Activated naive CD8-positive, alpha-beta T cell (primary cell): ENCODE measurements around the gene RAB3IP.
"Not testable (repeated sequence)": the region's sequence is repeated elsewhere in the genome, so short reads cannot be mapped to it uniquely, and the experiment has no call there.

Experiments
- H3K27ac Mint-ChIP-seq: one replicate; pipeline ENCODE4 v1.8.0; 2021; ENCODE audit warnings: mixed read lengths
- H3K27me3 Mint-ChIP-seq: one replicate; pipeline ENCODE4 v1.8.0; 2021; ENCODE audit warnings: mixed read lengths
- H3K36me3 Mint-ChIP-seq: one replicate; pipeline ENCODE4 v1.8.0; 2021; ENCODE audit warnings: mixed read lengths
- H3K4me1 Mint-ChIP-seq: one replicate; pipeline ENCODE4 v1.8.0; 2021; ENCODE audit warnings: low read depth, mixed read lengths
- H3K4me3 Mint-ChIP-seq: one replicate; pipeline ENCODE4 v1.8.0; 2021; ENCODE audit warnings: mild to moderate bottlenecking, mixed read lengths
- H3K9me3 Mint-ChIP-seq: one replicate; pipeline ENCODE4 v1.8.0; 2021; ENCODE audit warnings: low read depth, mixed read lengths

The RAB3IP gene

DNA sequence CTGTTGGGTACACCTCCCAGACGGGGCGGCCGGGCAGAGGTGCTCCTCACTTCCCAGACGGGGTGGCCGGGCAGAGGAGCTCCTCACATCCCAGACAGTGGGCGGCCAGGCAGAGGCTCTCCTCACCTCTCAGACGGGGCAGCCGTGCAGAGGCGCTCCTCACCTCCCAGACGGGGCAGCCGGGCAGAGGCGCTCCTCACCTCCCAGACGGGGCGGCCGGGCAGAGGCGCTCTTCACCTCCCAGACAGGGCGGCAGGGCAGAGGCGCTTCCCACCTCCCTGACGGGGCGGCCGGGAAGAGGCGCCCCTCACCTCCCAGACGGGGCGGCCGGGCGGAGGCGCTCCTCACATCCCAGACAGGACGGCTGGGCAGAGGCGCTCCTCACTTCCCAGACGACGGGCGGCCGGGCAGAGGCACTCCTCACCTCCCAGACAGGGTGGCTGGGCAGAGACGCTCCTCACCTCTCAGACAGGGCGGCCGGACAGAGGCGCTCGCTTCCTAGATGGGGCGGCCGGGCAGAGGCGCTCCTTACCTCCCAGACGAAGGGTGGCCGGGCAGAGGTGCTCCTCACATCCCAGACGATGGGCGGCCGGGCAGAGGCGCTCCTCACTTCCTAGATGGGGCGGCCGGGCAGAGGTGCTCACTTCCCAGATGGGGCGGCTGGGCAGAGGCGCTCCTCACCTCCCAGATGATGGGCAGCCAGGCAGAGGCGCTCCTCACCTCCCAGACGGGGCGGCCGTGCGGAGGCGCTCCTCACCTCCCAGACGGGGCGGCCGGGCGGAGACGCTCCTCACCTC is 68.6 kb downstream of the RAB3IP start:
- not testable (repeated sequence) for H3K4me1 Mint-ChIP-seq, H3K4me3 Mint-ChIP-seq, H3K27ac Mint-ChIP-seq, H3K27me3 Mint-ChIP-seq
- peaks cover 13% of the 10 kb centered on the region for H3K9me3 Mint-ChIP-seq
- peaks cover 42% of the 10 kb centered on the region for H3K36me3 Mint-ChIP-seq

- Mint-ChIP-seq H3K36me3 (peaks cover 35% of the 10 kb centered on the region), H3K27me3 (no peaks in the 10 kb centered on the region), H3K27ac (no peak overlapping the region), H3K9me3 (peaks cover 7% of the 10 kb centered on the region), H3K4me1 (no peaks in the 10 kb centered on the region), H3K4me3 (no peak overlapping the region)
Observed at GRCh38 chr12:69810870-69811498, 72.3 kb downstream of the RAB3IP start.

- Mint-ChIP-seq H3K4me1 (no peaks in the 10 kb centered on the region), H3K27ac (no peak overlapping the region), H3K4me3 (no peak overlapping the region), H3K27me3 (no peaks in the 10 kb centered on the region), H3K9me3 (no peaks in the 10 kb centered on the region), H3K36me3 (peaks cover 20% of the 10 kb centered on the region)
Observed at GRCh38 chr12:69816082-69816481, 77.4 kb downstream of the RAB3IP start.

GRCh38 chr12:69821032-69821455 is 82.4 kb downstream of the RAB3IP start:
- H3K36me3 Mint-ChIP-seq, result peaks cover 5% of the 10 kb centered on the region
- no peaks in the 10 kb centered on the region for H3K4me1 Mint-ChIP-seq
- peaks cover under 1% of the 10 kb centered on the region for H3K27me3 Mint-ChIP-seq
- H3K9me3 Mint-ChIP-seq, result no peaks in the 10 kb centered on the region
- H3K4me3 Mint-ChIP-seq, result no peak overlapping the region
- H3K27ac Mint-ChIP-seq, result no peak overlapping the region

- peaks cover 3% of the 10 kb centered on the region for H3K27me3 Mint-ChIP-seq
- H3K27ac Mint-ChIP-seq, result no peak overlapping the region
- no peaks in the 10 kb centered on the region for H3K9me3 Mint-ChIP-seq
- H3K4me1 Mint-ChIP-seq, result no peaks in the 10 kb centered on the region
- H3K36me3 Mint-ChIP-seq, result peaks cover 2% of the 10 kb centered on the region
- no peak overlapping the region for H3K4me3 Mint-ChIP-seq
Observed at GRCh38 chr12:69821456-69822159, 82.9 kb downstream of the RAB3IP start.

GRCh38 chr12:69822201-69822860 is 83.7 kb downstream of the RAB3IP start:
- H3K9me3 Mint-ChIP-seq, result no peaks in the 10 kb centered on the region
- H3K36me3 Mint-ChIP-seq, result no peaks in the 10 kb centered on the region
- no peak overlapping the region for H3K27ac Mint-ChIP-seq
- no peak overlapping the region for H3K4me3 Mint-ChIP-seq
- H3K4me1 Mint-ChIP-seq, result no peaks in the 10 kb centered on the region
- peaks cover 5% of the 10 kb centered on the region for H3K27me3 Mint-ChIP-seq

DNA sequence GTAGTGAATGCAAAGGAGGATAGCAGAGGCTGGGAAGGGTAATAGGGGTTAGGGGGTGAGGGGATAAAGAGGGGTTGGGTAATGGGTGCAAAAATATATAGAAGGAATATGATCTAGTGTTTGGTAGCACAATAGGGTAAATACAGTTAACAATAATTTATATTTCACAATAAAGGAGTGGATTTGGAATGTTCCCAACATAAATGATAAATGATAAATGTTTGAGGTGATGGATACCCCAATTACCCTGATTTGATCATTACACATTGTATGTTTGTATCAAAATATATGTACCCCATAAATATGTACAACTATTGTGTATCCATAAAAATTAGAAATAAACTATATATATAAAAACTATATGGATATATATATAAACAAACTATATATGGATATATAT is 85.4 kb downstream of the RAB3IP start:
- Mint-ChIP-seq H3K9me3 (no peaks in the 10 kb centered on the region), H3K36me3 (no peaks in the 10 kb centered on the region), H3K27ac (no peak overlapping the region), H3K4me3 (no peak overlapping the region), H3K27me3 (peaks cover 7% of the 10 kb centered on the region), H3K4me1 (no peaks in the 10 kb centered on the region)

GRCh38 chr12:69824966-69825560 is 86.4 kb downstream of the RAB3IP start, which contains the start of gene MYRFL:
Gene MYRFL (plus strand): TSS chr12:69825227. CDS start chr12:69825518, 291 bp downstream.
- no peaks in the 10 kb centered on the region for H3K36me3 Mint-ChIP-seq
- H3K27ac Mint-ChIP-seq, result no peak within 1 kb of the TSS
- no peak within 1 kb of the TSS for H3K4me3 Mint-ChIP-seq
- H3K27me3 Mint-ChIP-seq, result peaks cover 7% of the 10 kb centered on the region
- no peaks in the 10 kb centered on the region for H3K4me1 Mint-ChIP-seq
- H3K9me3 Mint-ChIP-seq, result no peaks in the 10 kb centered on the region

DNA sequence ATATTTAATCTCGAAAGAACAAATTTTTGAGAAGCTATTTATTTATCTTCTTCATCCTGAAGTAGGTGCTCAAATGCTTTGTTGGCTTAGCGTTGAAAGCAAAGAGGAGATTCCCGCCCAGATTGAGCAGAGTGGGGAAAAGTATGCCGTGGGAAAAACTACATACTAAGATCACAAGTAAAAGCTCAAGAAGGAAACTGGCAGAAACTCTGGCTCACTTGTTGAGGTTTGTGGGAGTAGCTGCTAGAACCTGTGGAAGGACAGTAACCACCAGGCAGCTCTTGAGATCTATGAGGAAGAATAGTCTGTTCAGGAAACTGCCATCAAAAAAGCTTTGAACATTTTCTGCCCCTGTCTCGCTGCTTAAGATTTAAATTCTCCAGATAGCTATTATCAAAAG is 90.2 kb downstream of the RAB3IP start:
- Mint-ChIP-seq H3K27ac (no peak overlapping the region), H3K27me3 (peaks cover 18% of the 10 kb centered on the region), H3K36me3 (no peaks in the 10 kb centered on the region), H3K4me3 (no peak overlapping the region), H3K4me1 (no peaks in the 10 kb centered on the region), H3K9me3 (no peaks in the 10 kb centered on the region)

DNA sequence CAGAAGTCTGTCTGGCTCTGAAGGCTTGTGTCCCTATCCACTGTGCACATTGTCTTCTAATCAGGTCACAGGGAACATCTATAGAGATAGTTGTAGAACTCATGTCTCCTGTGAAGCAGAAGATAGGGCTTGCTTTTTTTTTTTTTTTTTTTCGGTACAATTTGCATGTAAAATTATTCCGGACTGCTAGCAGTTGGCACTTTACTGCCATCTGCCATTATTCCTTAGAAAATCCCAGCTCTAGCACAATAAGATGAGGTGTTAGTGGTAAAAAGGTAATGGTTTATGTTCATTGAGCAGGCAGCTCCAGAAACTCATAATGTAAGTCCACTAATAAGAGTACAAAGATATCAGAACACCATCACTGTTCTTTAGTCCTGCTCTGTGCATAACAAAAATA is 95.0 kb downstream of the RAB3IP start:
- Mint-ChIP-seq H3K4me3 (no peak overlapping the region), H3K36me3 (no peaks in the 10 kb centered on the region), H3K27me3 (peaks cover 14% of the 10 kb centered on the region), H3K4me1 (no peaks in the 10 kb centered on the region), H3K27ac (no peak overlapping the region), H3K9me3 (no peaks in the 10 kb centered on the region)

GRCh38 chr12:69834147-69834546 is 95.5 kb downstream of the RAB3IP start:
- Mint-ChIP-seq H3K9me3 (no peaks in the 10 kb centered on the region), H3K27me3 (peaks cover 14% of the 10 kb centered on the region), H3K4me3 (no peak overlapping the region), H3K27ac (no peak overlapping the region), H3K4me1 (no peaks in the 10 kb centered on the region), H3K36me3 (no peaks in the 10 kb centered on the region)

DNA sequence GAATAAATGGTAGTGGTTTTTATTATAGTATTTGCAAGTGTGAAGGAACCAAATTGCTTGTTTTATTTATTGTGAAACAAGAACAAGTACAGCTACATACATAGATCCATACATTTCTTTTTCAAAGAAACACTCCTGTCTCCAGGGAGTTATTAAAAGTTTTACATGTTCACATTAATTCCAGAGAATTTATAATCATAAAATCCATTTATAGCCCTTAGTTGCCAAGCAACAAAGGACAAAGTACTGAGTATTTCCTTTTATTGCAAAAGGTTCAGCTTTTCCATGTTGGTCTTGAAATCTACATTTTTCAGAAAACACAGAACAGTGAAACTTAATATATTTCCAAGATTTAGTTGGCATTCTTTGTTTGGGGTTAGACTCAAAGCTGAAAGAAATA is 95.9 kb downstream of the RAB3IP start:
- no peaks in the 10 kb centered on the region for H3K9me3 Mint-ChIP-seq
- no peaks in the 10 kb centered on the region for H3K36me3 Mint-ChIP-seq
- H3K27ac Mint-ChIP-seq, result no peak overlapping the region
- H3K4me1 Mint-ChIP-seq, result no peaks in the 10 kb centered on the region
- H3K27me3 Mint-ChIP-seq, result peaks cover 14% of the 10 kb centered on the region
- H3K4me3 Mint-ChIP-seq, result no peak overlapping the region

GRCh38 chr12:69835081-69835480 is 96.4 kb downstream of the RAB3IP start:
- H3K36me3 Mint-ChIP-seq, result no peaks in the 10 kb centered on the region
- H3K4me1 Mint-ChIP-seq, result no peaks in the 10 kb centered on the region
- no peaks in the 10 kb centered on the region for H3K9me3 Mint-ChIP-seq
- peaks cover 14% of the 10 kb centered on the region for H3K27me3 Mint-ChIP-seq
- no peak overlapping the region for H3K27ac Mint-ChIP-seq
- H3K4me3 Mint-ChIP-seq, result no peak overlapping the region

- Mint-ChIP-seq H3K27ac (no peak overlapping the region), H3K36me3 (no peaks in the 10 kb centered on the region), H3K4me1 (no peaks in the 10 kb centered on the region), H3K4me3 (no peak overlapping the region), H3K27me3 (peaks cover 13% of the 10 kb centered on the region), H3K9me3 (no peaks in the 10 kb centered on the region)
Observed at GRCh38 chr12:69836015-69836414, 97.4 kb downstream of the RAB3IP start.
